Measurements from ENCODE around the gene TM4SF20. TPM values are rescaled to one million over a fixed set of nuclear protein-coding genes. Genes with fewer than 3 reads are reported as not detected.
"Not testable (repeated sequence)": the region's sequence is repeated elsewhere in the genome, so short reads cannot be mapped to it uniquely, and the experiment has no call there.

Gene TM4SF20
- total RNA-seq, 1 donor from 2014 or later = not detected

DNA sequence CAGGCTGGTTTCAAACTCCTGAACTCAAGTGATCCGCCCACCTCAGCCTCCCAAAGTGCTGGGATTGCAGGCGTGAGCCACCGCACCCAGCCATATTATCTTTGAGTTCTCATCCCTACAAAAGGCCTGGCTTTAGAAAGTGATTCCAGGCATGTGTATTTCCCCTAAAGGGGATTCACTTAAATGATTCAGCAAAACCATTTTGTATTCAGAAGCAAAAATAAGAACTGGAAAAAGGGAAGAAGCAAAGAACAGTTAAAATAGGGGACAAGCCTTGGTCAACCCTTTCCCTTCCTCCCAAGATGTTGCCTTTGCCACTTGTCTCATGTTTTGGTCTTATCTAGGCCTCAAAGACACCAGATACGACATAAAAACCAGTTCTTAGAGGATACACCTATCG is 10.5 kb downstream of the TM4SF20 start:
- no peak for DNase-seq (ENCODE audit: extremely low read depth, low read depth, low spot score)

DNA sequence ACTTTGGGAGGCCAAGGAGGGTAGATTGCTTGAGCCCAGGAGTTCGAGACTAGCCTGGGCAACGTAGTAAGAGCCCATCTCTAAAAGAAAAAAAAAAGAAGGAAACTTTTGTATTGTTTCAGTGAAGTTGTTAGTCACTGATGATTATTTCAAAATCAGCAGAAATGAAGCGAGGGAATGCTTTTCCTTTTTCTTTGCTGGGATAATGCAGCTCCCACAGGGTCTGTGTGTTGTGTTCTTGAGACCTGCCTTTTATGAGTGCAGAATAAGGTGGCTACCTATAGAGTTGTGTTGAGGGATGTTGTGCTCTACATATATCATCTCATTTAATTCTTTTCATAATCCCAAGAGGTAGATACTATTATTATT is 11.7 kb downstream of the TM4SF20 start:
- no peak for DNase-seq (ENCODE audit: extremely low read depth, low read depth, low spot score)

DNA sequence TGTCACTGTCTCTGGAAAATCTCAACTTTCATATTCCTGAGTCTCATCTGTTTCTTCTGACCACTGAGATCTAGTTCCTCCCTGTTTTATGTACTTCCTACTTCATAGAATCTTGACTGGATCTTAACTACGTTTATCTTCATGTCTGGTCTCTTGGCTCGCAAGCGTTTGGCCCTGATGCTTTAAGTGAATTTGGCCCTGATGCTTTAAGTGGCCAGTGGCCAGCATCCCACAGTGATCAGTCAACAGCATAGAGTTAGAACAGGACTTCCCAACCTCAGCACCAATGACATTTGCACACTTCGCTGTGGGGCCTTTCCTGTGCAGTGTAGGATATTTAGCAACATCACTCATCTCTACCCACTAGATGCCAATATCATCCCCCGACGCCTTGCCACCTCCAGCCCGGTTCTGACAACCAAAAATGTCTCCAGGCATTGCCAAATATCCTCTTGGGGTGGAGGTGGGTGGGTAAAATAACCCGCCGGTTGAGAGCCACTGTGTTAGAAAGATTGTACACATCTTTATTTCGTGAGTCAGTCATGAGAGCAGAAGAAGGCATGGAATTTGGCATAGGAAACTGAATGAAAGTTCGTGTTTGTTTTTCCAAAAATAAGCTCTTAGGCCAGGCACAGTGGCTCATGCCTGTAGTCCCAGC is 12.2 kb downstream of the TM4SF20 start:
- DNase-seq (ENCODE audit: extremely low read depth, low read depth, low spot score) = no peak

DNA sequence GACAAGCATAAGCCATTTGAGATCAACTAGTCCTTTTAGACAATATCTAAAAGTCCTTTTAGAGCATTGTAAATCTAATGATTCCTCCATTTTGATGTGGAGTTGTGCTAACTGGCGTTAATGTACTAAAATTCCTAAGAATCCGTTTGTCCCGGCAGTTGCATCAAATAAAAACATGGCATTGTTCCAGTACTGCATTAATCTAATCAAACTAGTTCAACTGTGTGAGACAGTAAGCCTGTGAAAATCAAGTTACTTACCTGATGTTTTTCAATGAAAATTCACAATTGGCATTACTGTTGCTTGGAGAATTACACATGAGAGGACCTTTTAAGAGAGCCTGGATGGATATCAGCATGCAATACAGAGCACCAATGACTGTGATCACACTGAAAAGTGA is 13.3 kb downstream of the TM4SF20 start:
- no peak for DNase-seq (ENCODE audit: extremely low read depth, low read depth, low spot score)

DNA sequence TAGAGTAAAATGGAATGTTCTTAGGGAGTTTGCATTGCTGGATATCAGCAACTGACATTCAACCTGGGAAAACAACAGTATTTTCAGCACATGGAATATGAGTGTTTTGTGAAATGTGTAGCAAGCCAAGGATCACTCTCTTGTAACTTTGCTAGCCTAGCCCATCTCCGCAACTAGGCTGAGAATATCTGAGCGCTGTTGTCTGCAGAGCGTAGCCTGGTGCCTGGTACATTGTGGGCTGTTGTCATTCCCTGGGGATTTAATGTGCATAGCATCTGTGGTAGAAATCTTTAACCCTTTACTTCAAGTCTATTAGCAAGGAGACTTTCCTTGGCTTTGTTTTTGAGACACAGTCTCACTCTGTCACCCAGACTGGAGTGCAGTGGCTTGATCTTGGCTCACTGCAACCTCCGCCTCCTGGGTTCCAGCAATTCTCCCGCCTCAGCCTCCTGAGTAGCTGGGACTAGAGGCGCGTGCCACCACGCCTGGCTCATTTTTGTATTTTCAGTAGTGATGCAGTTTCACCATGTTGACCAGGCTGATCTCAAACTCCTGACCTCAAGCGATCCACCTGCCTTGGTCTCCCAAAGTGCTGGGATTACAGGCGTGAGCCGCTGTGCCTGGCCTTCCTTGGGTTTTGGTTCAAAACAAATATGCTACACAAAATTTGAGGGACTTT is 14.4 kb downstream of the TM4SF20 start:
- DNase-seq (ENCODE audit: extremely low read depth, low read depth, low spot score) = not testable (repeated sequence)

DNA sequence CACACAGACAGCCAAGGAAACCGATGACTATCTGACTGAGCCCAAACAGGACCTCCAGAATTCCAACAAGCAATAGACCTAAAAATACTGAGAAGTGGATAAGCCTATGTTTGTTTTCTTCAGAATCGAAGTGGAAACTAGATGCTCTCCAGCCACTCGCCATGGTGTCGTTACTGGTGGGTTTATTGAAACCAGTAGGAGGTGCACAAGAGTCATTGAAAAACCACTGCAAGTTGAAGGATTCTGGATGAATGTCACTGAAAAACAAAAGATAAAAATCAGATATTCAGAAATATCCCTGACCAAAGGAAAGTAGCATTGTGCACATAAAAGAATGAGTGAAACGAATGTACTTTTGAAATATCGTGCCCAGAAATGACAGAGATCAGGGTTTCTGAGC is 15.3 kb downstream of the TM4SF20 start:
- DNase-seq (ENCODE audit: extremely low read depth, low read depth, low spot score) = no peak

DNA sequence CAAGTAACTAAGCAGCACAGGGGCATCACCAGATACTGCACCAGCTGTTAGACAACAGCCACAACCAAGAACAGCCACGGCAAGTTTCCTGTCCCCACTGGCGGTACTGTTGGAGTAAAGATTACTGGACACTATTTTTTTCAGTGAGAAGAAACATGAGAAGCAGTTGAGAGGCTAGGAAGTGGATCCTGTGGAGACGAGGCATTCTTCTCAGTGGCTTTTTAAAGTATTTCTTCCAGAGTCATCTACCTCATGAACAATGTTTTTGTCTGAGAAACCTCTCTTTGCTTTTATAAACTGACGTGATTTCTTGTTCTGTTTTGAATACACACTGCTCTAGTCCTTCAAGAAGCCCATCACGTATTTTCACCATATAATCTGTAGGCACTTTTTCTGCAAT is 18.8 kb downstream of the TM4SF20 start:
- DNase-seq (ENCODE audit: extremely low read depth, low read depth, low spot score) = no peak

DNA sequence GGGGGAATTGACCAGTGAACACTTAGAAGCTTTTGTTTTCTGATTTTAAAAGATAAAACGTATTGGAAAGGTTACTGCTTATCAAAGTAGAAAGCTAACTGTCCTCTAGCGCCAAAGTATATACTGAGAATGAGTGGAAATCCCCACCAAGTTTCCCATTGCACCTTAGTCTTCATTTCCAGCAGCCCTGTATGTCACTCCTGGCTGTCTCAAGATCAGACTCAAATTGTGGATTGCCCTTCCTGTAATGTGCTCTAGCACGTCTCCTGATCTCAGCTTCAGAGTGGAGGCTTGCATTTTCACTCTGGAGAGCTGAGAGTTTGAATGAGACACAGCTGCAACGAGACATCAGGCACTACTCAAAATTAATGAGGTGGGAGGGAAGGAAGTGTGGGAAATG is 27.5 kb downstream of the TM4SF20 start:
- DNase-seq (ENCODE audit: extremely low read depth, low read depth, low spot score) = no peak

DNA sequence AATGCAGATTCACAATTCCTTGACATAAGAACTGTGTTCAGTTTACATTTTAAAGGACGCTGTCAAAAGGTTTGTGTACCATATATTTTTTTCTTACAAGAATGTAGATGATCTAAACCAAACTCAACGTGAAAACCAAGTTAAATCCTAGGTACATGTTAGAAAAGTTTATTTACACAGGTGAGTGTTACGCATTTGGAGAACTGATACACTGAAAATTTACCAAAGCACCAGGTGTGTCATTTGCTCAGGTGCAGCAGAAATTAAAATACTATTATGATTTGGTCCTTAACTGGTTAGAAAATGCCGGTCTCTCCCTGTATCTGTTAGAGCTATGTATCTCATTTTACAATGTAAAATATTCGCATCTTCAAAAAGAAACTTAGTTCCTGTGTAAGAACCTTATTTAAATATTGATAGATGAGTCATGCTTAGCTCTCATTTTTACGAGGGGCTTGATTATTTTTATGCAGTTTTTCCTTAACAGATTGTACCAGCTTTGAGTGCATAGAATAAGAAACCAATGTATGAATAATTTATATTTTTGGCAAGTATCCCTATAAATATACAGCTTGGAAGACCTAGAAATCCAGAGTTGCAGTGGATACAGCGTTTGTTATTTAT is 29.0 kb downstream of the TM4SF20 start:
- no peak for DNase-seq (ENCODE audit: extremely low read depth, low read depth, low spot score)

DNA sequence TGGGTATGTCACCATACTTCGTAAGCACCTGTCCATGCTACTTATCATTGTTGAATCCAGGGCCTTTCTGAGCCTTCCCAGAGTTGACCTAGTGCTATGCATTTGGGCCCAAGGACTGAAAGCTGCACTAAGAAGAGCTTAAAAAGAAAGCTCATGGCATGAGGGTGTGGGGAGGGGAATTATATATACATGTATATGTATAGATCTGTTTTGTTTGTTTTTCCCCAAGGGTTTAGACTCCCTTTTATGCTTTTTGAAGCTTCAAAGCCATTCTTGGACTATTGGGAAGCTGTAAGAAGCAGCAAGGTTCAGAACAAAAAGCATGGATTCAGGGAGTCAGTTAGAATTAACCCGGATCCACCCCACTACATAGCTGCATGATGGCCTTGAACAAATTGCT is 30.8 kb downstream of the TM4SF20 start:
- no peak for DNase-seq (ENCODE audit: extremely low read depth, low read depth, low spot score)

DNA sequence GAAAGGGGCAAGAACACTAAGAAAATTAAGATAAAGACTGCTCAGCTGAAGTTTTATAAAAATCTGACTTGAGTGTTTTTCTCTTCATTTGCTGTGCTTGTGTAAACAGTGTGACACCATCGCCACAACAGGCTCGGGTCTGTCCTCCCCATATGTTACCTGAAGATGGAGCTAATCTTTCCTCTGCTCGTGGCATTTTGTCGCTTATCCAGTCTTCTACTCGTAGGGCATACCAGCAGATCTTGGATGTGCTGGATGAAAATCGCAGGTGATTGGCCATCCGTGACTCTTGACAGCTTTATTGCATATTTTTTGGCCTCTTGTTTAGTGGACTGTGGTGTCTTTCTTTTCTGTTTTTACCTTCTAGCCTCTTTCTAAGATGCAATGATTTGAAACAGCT is 32.0 kb downstream of the TM4SF20 start:
- DNase-seq (ENCODE audit: extremely low read depth, low read depth, low spot score) = no peak

DNA sequence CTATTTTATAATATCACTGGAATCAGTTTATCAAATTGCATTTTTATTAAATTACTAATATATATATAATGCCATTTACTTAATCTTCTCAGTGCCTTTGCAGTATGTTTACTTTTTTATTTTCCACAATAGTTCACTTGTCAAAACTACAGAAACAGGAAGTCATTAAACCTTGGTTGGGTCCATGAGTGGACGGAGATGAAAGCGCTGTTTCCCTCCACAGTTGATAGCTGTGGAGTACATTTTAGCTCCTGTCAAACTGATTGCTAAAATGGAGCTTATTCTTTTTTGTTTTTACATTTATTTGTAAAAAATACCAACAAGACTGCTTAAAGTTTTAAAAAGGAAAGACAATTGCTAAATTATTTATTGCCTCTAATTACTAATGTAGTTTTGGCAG is 34.9 kb downstream of the TM4SF20 start:
- no peak for DNase-seq (ENCODE audit: extremely low read depth, low read depth, low spot score)

DNA sequence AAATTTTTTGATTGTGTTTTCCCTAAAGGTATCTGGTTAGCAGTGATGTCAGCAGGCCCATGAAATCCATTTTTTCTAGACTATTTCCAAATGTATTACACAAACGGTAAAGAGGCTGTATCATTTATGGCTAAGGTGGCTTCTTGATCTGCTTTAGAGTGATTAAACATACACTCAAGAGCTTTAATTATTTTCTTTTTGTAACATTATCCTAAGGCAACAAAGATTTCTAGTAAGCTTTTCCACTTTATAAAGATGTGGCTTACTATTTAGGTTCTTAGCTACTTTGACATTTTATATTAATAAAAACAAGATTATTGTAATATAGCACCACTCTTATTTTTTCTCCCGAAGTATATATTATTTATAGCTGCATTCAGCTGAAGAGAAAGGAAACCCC is 37.6 kb downstream of the TM4SF20 start:
- DNase-seq (ENCODE audit: extremely low read depth, low read depth, low spot score) = no peak

DNA sequence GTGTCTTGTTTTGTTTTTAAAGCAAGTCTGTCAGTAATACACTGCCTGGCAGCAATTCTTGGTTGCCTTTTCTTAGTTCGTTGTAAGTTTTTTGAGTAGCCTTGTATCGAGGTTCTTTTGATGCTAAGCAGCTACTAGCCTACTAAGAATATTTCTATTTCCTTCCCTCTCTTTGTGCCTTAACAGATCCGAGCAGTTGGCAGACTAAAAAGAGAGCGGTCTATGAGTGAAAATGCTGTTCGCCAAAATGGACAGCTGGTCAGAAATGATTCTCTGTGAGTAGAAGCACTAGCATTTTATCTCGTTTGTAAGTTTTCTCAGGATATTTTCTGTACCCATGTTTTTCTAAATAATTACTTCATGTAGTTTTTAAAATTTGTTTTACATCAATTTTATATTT is 39.0 kb downstream of the TM4SF20 start:
- DNase-seq (ENCODE audit: extremely low read depth, low read depth, low spot score) = no peak

DNA sequence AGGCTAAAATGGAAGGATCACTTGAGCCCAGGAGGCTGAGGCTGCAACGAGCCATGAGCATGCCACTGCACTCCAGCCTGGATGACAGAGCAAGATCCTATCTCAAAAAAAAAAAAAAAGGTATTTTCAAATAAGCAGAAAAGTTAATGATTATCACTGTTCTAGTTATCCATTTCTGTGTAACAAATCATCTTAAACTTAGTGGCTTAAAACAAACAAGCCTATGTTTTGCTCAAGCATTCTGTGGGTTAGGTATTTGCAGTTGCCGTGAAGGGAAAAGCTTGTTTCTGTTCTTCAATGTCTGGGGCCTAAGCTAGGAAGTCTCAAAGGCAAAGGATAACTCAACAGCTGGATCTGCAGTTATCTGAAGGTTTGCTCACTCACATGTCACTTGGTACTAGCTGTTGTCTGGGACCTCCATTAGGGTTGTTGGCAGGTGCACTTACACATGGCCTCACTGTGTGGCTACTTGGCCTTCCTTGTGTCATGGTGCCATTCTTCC is 40.0 kb downstream of the TM4SF20 start:
- DNase-seq (ENCODE audit: extremely low read depth, low read depth, low spot score) = no peak

DNA sequence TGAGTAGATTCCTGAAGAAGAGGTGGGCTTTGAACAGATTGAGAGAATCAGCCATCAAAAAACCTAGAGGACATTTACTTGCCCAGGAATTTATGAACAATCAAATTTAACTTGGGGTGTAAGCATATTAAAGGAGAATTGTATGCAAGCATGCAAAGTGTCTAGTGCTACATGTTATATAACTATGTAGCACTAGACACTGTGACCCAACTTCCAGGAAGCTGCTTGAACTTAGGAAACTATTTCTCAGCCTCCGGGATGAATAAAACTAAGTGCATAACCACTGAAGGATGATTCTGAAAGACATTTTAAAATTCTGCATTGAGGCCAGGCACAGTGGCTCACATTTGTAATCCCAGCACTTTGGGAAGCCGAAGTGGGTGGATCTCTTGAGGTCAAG is 41.7 kb downstream of the TM4SF20 start:
- no peak for DNase-seq (ENCODE audit: extremely low read depth, low read depth, low spot score)

DNA sequence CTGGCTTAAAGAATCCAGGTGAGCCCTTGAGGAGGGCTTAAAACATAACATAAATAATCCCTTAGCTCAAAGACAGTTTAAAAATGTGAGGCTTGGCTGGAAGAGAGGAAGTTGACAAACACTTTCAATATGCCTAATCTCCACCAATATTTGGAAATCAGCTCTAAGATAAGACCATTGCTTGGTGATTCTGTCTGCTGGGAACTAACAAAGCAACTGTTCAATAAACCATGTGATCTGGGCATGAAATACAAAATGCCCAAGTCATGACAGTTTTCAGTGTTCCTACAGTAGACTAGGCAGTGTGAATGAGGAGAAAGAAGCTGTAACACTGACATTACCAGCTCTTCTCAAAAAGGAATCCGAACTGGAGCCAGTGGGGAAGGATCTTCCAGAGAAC is 43.4 kb downstream of the TM4SF20 start:
- DNase-seq (ENCODE audit: extremely low read depth, low read depth, low spot score) = no peak

DNA sequence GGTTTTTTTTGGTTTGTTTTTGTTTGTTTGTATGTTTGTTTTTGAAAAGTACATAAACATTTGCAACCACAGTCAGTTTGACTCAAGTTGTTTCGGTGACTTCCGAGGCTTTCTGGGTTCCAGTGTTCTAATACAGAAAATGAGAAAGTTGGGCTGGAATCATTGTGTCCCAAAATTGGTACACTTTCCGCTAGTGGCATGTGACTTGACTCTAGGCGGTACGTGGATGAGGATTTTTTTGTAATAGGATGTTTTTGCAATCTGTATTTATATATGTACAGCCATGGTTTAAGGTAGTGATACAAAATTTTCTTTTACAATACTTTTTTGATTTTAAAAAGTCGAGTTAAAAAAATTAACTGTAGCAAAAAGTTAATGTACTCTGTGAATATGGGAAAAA is 52.3 kb downstream of the TM4SF20 start:
- no peak for DNase-seq (ENCODE audit: extremely low read depth, low read depth, low spot score)

DNA sequence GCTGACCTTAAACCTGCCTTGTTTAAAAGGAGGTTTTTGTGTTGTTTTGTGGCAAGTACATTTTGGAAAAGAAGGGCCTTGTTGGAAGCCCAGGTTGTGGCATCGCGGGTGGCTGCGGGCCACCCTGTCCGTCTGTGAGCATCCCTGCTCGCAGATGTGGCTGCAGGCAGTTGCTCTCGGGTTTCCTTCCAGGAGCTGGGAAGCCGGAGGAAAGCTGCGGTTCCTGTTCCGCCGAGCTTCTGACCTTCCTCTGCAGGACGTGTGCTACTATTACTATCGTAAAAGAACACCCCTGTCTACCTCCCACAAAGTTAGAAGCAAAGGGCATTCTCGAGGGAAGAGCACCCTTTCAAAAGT is 53.3 kb downstream of the TM4SF20 start:
- no peak for DNase-seq (ENCODE audit: extremely low read depth, low read depth, low spot score)

DNA sequence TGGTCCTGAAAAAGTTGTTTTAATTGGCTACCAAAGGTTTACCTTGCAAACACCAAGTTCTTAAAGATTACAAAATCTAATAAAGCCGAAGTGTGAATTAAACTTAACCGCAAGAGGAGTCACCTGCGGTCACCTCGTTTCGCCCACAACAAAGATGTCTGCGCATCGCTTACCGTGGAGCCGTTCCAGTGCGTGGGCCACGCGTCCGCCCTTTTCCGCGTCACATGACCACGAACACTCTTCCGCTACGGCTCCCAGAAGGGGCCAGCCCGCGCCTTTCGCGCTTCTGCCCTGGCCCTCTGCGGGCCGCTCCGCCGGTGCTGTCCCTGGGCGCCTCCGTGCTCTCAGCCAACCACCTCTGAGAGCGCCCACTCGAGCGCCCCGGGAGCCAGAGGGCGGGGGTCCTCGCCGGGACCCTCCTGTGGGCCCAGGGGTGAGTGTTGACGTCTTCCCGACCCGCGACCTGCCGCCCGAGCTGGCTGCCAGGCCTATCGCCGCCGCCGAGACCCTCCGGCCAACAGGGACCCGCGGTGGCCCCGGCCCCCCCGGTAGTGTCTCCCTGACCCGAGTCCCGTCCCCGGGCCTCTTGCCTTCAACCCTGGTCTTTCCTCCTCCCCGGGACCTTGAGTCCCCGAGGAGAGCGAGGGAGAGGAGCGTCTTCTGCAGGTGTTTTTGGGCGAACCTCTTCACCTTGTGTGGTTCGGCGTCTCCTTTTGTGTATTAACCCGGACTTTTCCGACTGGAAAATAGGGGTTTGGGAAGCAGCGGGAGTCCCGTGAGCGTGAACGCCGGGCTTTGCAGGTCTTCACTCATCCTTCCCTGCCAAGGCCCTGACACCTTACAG is 53.9 kb downstream of the TM4SF20 start, which contains the start of gene MFF:
TSS of gene MFF (plus strand) at position 257 of the 844 bp plus-strand sequence. CDS start 5,415 bp downstream, outside the sequence.
- DNase-seq (ENCODE audit: extremely low read depth, low read depth, low spot score) = peak; percentile 57

DNA sequence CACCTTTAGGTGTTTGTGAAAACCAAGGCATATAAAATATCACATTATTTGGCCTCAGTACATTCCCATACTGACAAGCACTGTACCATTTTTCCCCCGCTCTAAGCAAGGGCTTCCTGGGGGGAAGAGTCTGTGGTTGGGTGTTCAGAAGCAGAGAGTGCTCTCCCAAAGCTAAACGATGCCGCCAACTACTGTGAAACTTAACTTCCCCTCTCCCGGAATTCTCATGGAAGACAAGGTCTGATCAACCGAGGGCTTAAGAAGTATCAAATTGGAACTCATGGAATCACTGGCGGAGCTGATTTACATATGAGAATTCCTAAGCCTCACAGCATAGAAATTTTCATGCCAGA is 54.5 kb downstream of the TM4SF20 start:
- DNase-seq (ENCODE audit: extremely low read depth, low read depth, low spot score) = no peak
